Neural cell (in vitro differentiated cells): Measurements from ENCODE around the gene NOC4L. TPM values are rescaled to one million over a fixed set of nuclear protein-coding genes. Genes with fewer than 3 reads are reported as not detected.

Experiments used
- H2AFZ ChIP-seq: fragments of 200-600, 300-800 bp; sonication (generic), shearing (Covaris generic); 2 replicates; pipeline ENCODE4 v1.6.0; 2014; ENCODE audit warnings: low read depth, mild to moderate bottlenecking, antibody characterized with exemption, low read length, moderate library complexity
- H3F3A ChIP-seq: fragments of 200-600 bp; shearing (Covaris generic); 2 replicates; pipeline ENCODE4 v1.6.1; 2016; ENCODE audit warnings: mild to moderate bottlenecking, moderate library complexity, mixed read lengths, antibody characterized with exemption, low read length; ENCODE audit not compliant: insufficient read depth, poor library complexity, severe bottlenecking
- H3K27ac ChIP-seq: fragments of 200-600, 300-800 bp; sonication (generic), shearing (Covaris generic); 2 replicates; pipeline ENCODE4 v1.5.1; 2014; ENCODE audit warnings: mild to moderate bottlenecking, low read length, moderate library complexity
- H3K27me3 ChIP-seq: fragments of 300-800, 200-600 bp; sonication (generic), shearing (Covaris generic); 2 replicates; pipeline ENCODE4 v1.6.0; 2014; ENCODE audit warnings: mild to moderate bottlenecking, low read depth, low read length, moderate library complexity; ENCODE audit not compliant: insufficient read depth
- H3K36me3 ChIP-seq: fragments of 300-800, 200-600 bp; sonication (generic), shearing (Covaris generic); 2 replicates; pipeline ENCODE4 v1.5.1; 2014; ENCODE audit warnings: mild to moderate bottlenecking, antibody characterized with exemption, low read length, moderate library complexity; ENCODE audit not compliant: insufficient read depth
- H3K4me2 ChIP-seq: fragments of 300-800, 200-600 bp; sonication (generic), shearing (Covaris generic); 2 replicates; pipeline ENCODE4 v1.6.0; 2014; ENCODE audit warnings: mild to moderate bottlenecking, low read length
- H3K4me3 ChIP-seq: fragments of 300-800, 200-600 bp; sonication (generic), shearing (Covaris generic); 2 replicates; pipeline ENCODE4 v1.5.1; 2014; ENCODE audit warnings: mild to moderate bottlenecking, low read length, moderate library complexity
- H3K79me2 ChIP-seq: fragments of 200-600 bp; shearing (Covaris generic); replicated peaks from 2 replicates; pipeline ENCODE4 v1.6.0; 2014; ENCODE audit warnings: mild to moderate bottlenecking, low read length, moderate library complexity; ENCODE audit not compliant: insufficient read depth
- H3K9ac ChIP-seq: fragments of 300-800, 200-600 bp; sonication (generic), shearing (Covaris generic); 2 replicates; pipeline ENCODE4 v1.6.1; 2016; ENCODE audit warnings: mild to moderate bottlenecking, low read length, mixed read lengths
- H3K9me2 ChIP-seq: fragments of 200-600 bp; shearing (Covaris generic); 2 replicates; pipeline ENCODE4 v1.6.1; 2016; ENCODE audit warnings: mild to moderate bottlenecking, low read length, mixed read lengths; ENCODE audit not compliant: insufficient read depth
- H3K9me3 ChIP-seq: fragments of 200-600, 300-800 bp; sonication (generic), shearing (Covaris generic); 2 replicates; pipeline ENCODE4 v1.6.1; 2016; ENCODE audit warnings: mild to moderate bottlenecking, mixed run types, low read length, moderate library complexity, mixed read lengths
- H4K20me1 ChIP-seq: fragments of 200-600 bp; shearing (Covaris generic); 2 replicates; pipeline ENCODE4 v1.6.1; 2016; ENCODE audit warnings: mild to moderate bottlenecking, mixed run types; ENCODE audit not compliant: insufficient read depth
- CTCF ChIP-seq: fragments of 450-650 bp; IDR thresholded peaks from 2 replicates; pipeline ENCODE4 v1.5.1; 2014; ENCODE audit warnings: antibody characterized with exemption, mild to moderate bottlenecking, moderate library complexity; ENCODE audit not compliant: poor library complexity, severe bottlenecking
- EP300 ChIP-seq: fragments of 450-650 bp; conservative IDR thresholded peaks from 2 replicates; pipeline ENCODE4 v1.6.1; 2014; ENCODE audit warnings: antibody characterized with exemption, mild to moderate bottlenecking, moderate library complexity; ENCODE audit not compliant: poor library complexity, severe bottlenecking
- EZH2 ChIP-seq: fragments of 200-600, 300-800 bp; shearing (Covaris generic), sonication (generic); IDR thresholded peaks from 2 replicates; pipeline ENCODE4 v1.6.1; 2014; ENCODE audit warnings: antibody characterized with exemption, low read length, borderline replicate concordance, mild to moderate bottlenecking; ENCODE audit not compliant: insufficient read depth, poor library complexity, severe bottlenecking
- MXI1 ChIP-seq: fragments of 450-650 bp; conservative IDR thresholded peaks from 2 replicates; pipeline ENCODE4 v1.6.1; 2014; ENCODE audit warnings: antibody characterized with exemption, mild to moderate bottlenecking; ENCODE audit not compliant: poor library complexity, severe bottlenecking
- POLR2AphosphoS5 ChIP-seq: IDR thresholded peaks from 2 replicates; pipeline ENCODE4 v1.6.1; 2012
- RAD21 ChIP-seq: fragments of 450-650 bp; conservative IDR thresholded peaks from 2 replicates; pipeline ENCODE4 v1.6.1; 2014; ENCODE audit warnings: antibody characterized with exemption, mild to moderate bottlenecking, moderate library complexity
- REST ChIP-seq: IDR thresholded peaks from 2 replicates; pipeline ENCODE4 v1.6.1; 2012; ENCODE audit warnings: borderline replicate concordance
- SMC3 ChIP-seq: fragments of 450-650 bp; conservative IDR thresholded peaks from 2 replicates; pipeline ENCODE4 v1.6.1; 2014; ENCODE audit warnings: antibody characterized with exemption, mild to moderate bottlenecking, moderate library complexity; ENCODE audit not compliant: poor library complexity
- TAF1 ChIP-seq: IDR thresholded peaks from 2 replicates; pipeline ENCODE4 v1.6.1; 2012; ENCODE audit warnings: low read depth
- polyA plus RNA-seq: library from polyadenylated mRNA; depleted of rRNA; stranded (reverse); fragments of >200 nt; gene quantifications from 2 replicates; pipeline ENCODE4 v1.2.3, GENCODE V29; 2014

Gene NOC4L
- polyA plus RNA-seq, 1 donor from 2014 or later = 26.9 TPM

- no peak overlapping the region for H3K4me2 ChIP-seq
- no peak overlapping the region for H3K4me3 ChIP-seq
- no peaks in the 10 kb centered on the region for H3K36me3 ChIP-seq
- no peaks in the 10 kb centered on the region for H3F3A ChIP-seq
- H3K27ac ChIP-seq = no peak overlapping the region
- no peaks in the 10 kb centered on the region for H3K9me2 ChIP-seq
- TF ChIP-seq POLR2AphosphoS5 (no peak), TAF1 (no peak), REST (no peak), EZH2 (no peak), EP300 (no peak), RAD21 (no peak), SMC3 (no peak)
- no peaks in the 10 kb centered on the region for H3K9me3 ChIP-seq
- H3K79me2 ChIP-seq = no peaks in the 10 kb centered on the region
- H3K27me3 ChIP-seq = no peaks in the 10 kb centered on the region
- no peak overlapping the region for H3K9ac ChIP-seq
- H2AFZ ChIP-seq = no peak overlapping the region
- H4K20me1 ChIP-seq = no peaks in the 10 kb centered on the region
Observed at GRCh38 chr12:132118876-132119275, 25.4 kb upstream of the NOC4L start.

DNA sequence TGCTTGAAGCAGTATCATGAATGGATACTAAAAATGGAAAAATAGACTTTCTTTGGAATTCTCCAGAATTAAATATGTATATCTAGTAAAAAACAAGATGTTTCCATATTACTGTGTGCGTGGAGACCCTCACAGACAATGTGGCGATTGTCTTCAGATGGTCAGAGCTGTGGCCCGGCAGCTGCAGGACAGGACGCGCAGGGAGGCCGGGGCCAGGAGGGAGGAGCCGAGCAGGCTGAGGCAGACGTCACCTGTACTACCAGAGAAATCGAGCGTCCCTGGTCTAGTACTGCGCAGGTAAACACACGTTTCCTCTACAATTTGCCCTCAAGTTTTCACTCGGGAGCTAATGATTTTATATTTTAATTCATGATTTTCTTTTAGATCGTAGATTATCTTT, 23.0 kb upstream of the NOC4L start:
- Histone ChIP-seq H3K9me2 (no peaks in the 10 kb centered on the region), H4K20me1 (no peaks in the 10 kb centered on the region), H2AFZ (no peak overlapping the region), H3K79me2 (no peaks in the 10 kb centered on the region), H3K27ac (no peak overlapping the region), H3K27me3 (no peaks in the 10 kb centered on the region), H3K9me3 (no peaks in the 10 kb centered on the region), H3K9ac (no peak overlapping the region), H3K36me3 (no peaks in the 10 kb centered on the region), H3K4me3 (no peak overlapping the region), H3F3A (no peaks in the 10 kb centered on the region), H3K4me2 (no peak overlapping the region)
- TF ChIP-seq MXI1 (no peak), SMC3 (no peak), EP300 (no peak), TAF1 (no peak), EZH2 (no peak), REST (no peak), CTCF (no peak), RAD21 (no peak), POLR2AphosphoS5 (no peak)
